HCT116 (cell line): ENCODE data around the gene DMRT2. TPM values are rescaled to one million over a fixed set of nuclear protein-coding genes. Genes with fewer than 3 reads are reported as not detected.
A peak's percentile ranks its signal among the peaks of the same experiment; 100 is the strongest.

Source experiments
- ATAC-seq: fragments of 200-7000 bp; cut with Tn5 transposase; 2 replicates; pipeline ENCODE4 v1.9.1; 2020; ENCODE audit warnings: mild to moderate bottlenecking, moderate library complexity
- BruUV-seq: library from RNA; stranded (reverse); fragments of 400-500 nt; replicated peaks from 2 replicates; lab custom pipeline; 2021; lab: Mats Ljungman, UMichigan
- CTCF ChIA-PET: fragments of 300-600 bp; sonication (Branson Sonifier 250); formaldehyde crosslinking; loops from one replicate; lab custom pipeline; 2021; ENCODE audit warnings: antibody characterized with exemption; lab: Charles Lee
- POLR2A ChIA-PET: fragments of 300-600, 350-600 bp; sonication (Branson Sonifier 250); formaldehyde crosslinking; loops from one replicate; lab custom pipeline; 2021; ENCODE audit warnings: antibody characterized with exemption; lab: Charles Lee
- RAD21 ChIA-PET, 2 experiments: fragments of 300-600 bp; sonication (Branson Sonifier 250); formaldehyde crosslinking; loops; one replicate each; lab custom pipeline; 2023; ENCODE audit warnings: low total read pairs in 2 of 2; ENCODE audit not compliant: uncharacterized antibody in 2 of 2, unreplicated experiment in 2 of 2, low non-redundant PET in 1 of 2; lab: Charles Lee
- DNase-seq: peaks from one replicate; pipeline ENCODE4 v3.0.0-alpha.2; 2010; ENCODE audit warnings: low read depth, low spot score
- H2AFZ ChIP-seq: fragments of 200-600 bp; shearing (Covaris generic), sonication (generic); 2 replicates; pipeline ENCODE4 v1.6.1; 2017; ENCODE audit warnings: low read depth, mixed run types, mixed read lengths, antibody characterized with exemption, low read length; ENCODE audit not compliant: poor library complexity, severe bottlenecking
- H3K27ac ChIP-seq: 2 replicates; pipeline ENCODE4 v1.5.1; 2012; ENCODE audit warnings: low read depth, low read length
- H3K27me3 ChIP-seq: fragments of 200-600 bp; sonication (generic); 2 replicates; pipeline ENCODE4 v1.6.1; 2016; ENCODE audit warnings: mixed run types, low read length, mixed read lengths; ENCODE audit not compliant: insufficient read depth
- H3K36me3 ChIP-seq, 2 experiments: fragments of 200-500 bp in 1 of 2; fragments of 200-600 bp in 1 of 2; sonication (Bioruptor generic) in 1 of 2; sonication (generic) in 1 of 2; 2 replicates each; pipeline versions ENCODE4 v1.5.1 to v1.6.1; 2014 to 2016; ENCODE audit warnings: low read length in 2 of 2, inconsistent platforms in 1 of 2, mixed read lengths in 1 of 2, mixed run types in 1 of 2; ENCODE audit not compliant: insufficient read depth in 2 of 2, control insufficient read depth in 1 of 2
- H3K4me1 ChIP-seq, 2 experiments: fragments of 200-600 bp in 1 of 2; sonication (generic) in 1 of 2; 2 replicates each; pipeline versions ENCODE4 v1.5.1 to v1.6.1; 2012 to 2017; ENCODE audit warnings: low read length in 2 of 2, inconsistent platforms in 1 of 2, mild to moderate bottlenecking in 1 of 2, mixed read lengths in 1 of 2, mixed run types in 1 of 2, moderate library complexity in 1 of 2; ENCODE audit not compliant: insufficient read depth in 2 of 2, control insufficient read depth in 1 of 2
- H3K4me2 ChIP-seq: fragments of 200-600 bp; sonication (generic); 2 replicates; pipeline ENCODE4 v1.6.1; 2017; ENCODE audit warnings: mixed run types, low read length, mixed read lengths
- H3K4me3 ChIP-seq, 2 experiments: fragments of 200-600 bp in 1 of 2; sonication (generic) in 1 of 2; replicated peaks in 1 of 2; 2 replicates each; pipeline ENCODE4 v1.5.1; 2011 to 2016; ENCODE audit warnings: low read length in 2 of 2, control low read depth in 1 of 2, low read depth in 1 of 2, mild to moderate bottlenecking in 1 of 2, mixed read lengths in 1 of 2, mixed run types in 1 of 2
- H3K79me2 ChIP-seq: fragments of 200-600 bp; sonication (generic); 2 replicates; pipeline ENCODE4 v1.6.1; 2017; ENCODE audit warnings: mild to moderate bottlenecking, mixed run types, low read length, moderate library complexity, mixed read lengths; ENCODE audit not compliant: insufficient read depth
- H3K9ac ChIP-seq: fragments of 200-600 bp; sonication (generic); 2 replicates; pipeline ENCODE4 v1.6.1; 2016; ENCODE audit warnings: low read length, mixed read lengths
- H3K9me2 ChIP-seq: fragments of 200-600 bp; sonication (generic), shearing (Covaris generic); 2 replicates; pipeline ENCODE4 v1.6.1; 2017; ENCODE audit warnings: mixed run types, mild to moderate bottlenecking, moderate library complexity; ENCODE audit not compliant: insufficient read depth
- H3K9me3 ChIP-seq, 2 experiments: fragments of 200-500 bp in 1 of 2; fragments of 200-600 bp in 1 of 2; sonication (Bioruptor generic) in 1 of 2; sonication (generic) in 1 of 2; 2 replicates each; pipeline ENCODE4 v1.6.1; 2014 to 2017; ENCODE audit warnings: low read length in 2 of 2, mixed read lengths in 2 of 2, inconsistent platforms in 1 of 2, low read depth in 1 of 2, mild to moderate bottlenecking in 1 of 2, mixed run types in 1 of 2, moderate library complexity in 1 of 2; ENCODE audit not compliant: control insufficient read depth in 1 of 2, insufficient read depth in 1 of 2
- H4K20me1 ChIP-seq: fragments of 200-600 bp; sonication (generic), shearing (Covaris generic); 2 replicates; pipeline ENCODE4 v1.6.1; 2017; ENCODE audit warnings: mixed run types, mild to moderate bottlenecking, moderate library complexity; ENCODE audit not compliant: insufficient read depth
- CBX3 ChIP-seq: IDR thresholded peaks from 2 replicates; pipeline ENCODE4 v1.6.1; 2012; ENCODE audit warnings: low read depth
- CEBPB ChIP-seq: IDR thresholded peaks from 2 replicates; pipeline ENCODE4 v1.6.1; 2012; ENCODE audit warnings: low read depth
- CTCF ChIP-seq, 3 experiments: fragments of 200-600 bp in 1 of 3; sonication (generic) in 1 of 3; IDR thresholded peaks in 2 of 3; conservative IDR thresholded peaks in 1 of 3; 2 replicates each; pipeline ENCODE4 v1.5.1; 2012 to 2017; ENCODE audit warnings: low read depth in 2 of 3, low read length in 2 of 3, antibody characterized with exemption in 1 of 3, borderline replicate concordance in 1 of 3, control low read depth in 1 of 3, mild to moderate bottlenecking in 1 of 3, mixed read lengths in 1 of 3, mixed run types in 1 of 3, moderate library complexity in 1 of 3; ENCODE audit not compliant: insufficient read depth in 1 of 3
- ELF1 ChIP-seq: IDR thresholded peaks from 2 replicates; pipeline ENCODE4 v1.6.1; 2012; ENCODE audit warnings: low read depth, borderline replicate concordance
- MAX ChIP-seq: IDR thresholded peaks from 2 replicates; pipeline ENCODE4 v1.6.1; 2012
- RAD21 ChIP-seq: IDR thresholded peaks from 2 replicates; pipeline ENCODE4 v1.6.1; 2012; ENCODE audit warnings: low read depth, mild to moderate bottlenecking
- REST ChIP-seq: IDR thresholded peaks from 2 replicates; pipeline ENCODE4 v1.6.1; 2012; ENCODE audit warnings: low read depth
- SIN3A ChIP-seq: IDR thresholded peaks from 2 replicates; pipeline ENCODE4 v1.6.1; 2012; ENCODE audit warnings: low read depth
- SP1 ChIP-seq: IDR thresholded peaks from 2 replicates; pipeline ENCODE4 v1.6.1; 2012; ENCODE audit warnings: low read depth
- ZFX ChIP-seq: fragments of 450-650 bp; IDR thresholded peaks from 2 replicates; pipeline ENCODE4 v1.6.1; 2017
- ZNF274 ChIP-seq: fragments of 200-500 bp; sonication (Bioruptor generic); IDR thresholded peaks from 2 replicates; pipeline ENCODE4 v1.6.1; 2014; ENCODE audit warnings: mild to moderate bottlenecking, low read depth, low read length, inconsistent platforms
- intact Hi-C: fragments of 100-400 bp; cut with micrococcal nuclease; formaldehyde crosslinking; loops from 2 replicates; pipeline ENCODE4 v1.10.0; 2022
- total RNA-seq: library from RNA; stranded (reverse); gene quantifications from one replicate; pipeline ENCODE4 v1.2.1, GENCODE V29; 2021; ENCODE audit not compliant: unreplicated experiment

Gene DMRT2
- total RNA-seq, 1 experiment from 2014 or later: 0.17 TPM

DNA sequence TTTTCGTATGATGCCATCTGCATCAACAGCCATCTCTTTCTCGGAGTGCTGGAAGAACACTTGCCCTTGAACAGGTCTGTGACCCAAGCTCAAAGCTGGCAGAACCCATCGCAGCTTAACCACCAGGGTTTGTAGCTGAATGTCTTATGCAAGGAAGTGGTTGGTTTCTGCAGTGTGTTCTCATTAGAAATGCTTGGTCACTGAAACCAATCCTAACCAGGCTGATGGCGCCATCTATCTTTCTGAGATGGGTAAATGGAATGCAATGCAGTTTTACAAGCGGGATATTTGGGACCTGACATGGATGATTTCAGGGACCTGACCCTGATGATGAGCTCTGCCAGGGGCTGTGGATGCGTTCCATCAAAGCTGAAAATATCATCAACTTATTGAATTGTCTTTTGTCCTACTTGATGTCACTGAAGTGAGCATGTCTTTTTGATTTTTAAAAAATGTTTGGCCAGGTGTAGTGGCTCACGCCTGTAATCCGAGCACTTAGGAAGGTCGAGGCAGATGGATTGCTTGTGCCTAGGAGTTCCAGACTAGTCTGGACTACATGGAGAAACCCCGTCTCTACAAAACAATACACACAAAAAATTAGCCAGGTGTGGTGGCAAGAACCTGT is 45.0 kb upstream of the DMRT2 start:
- no TSS peak for BruUV-seq
- no peaks in the 10 kb centered on the region for H3K36me3 ChIP-seq
- ChIA-PET CTCF (interaction anchor here (0.9 to 3.4 kb wide), 12 partner anchors 11 to 663 kb away, joined by 3 to 36 read pairs (median 4); no protein-coding TSS in a partner anchor), RAD21 (interaction anchor here (1.2 kb wide), 2 partner anchors 112 to 194 kb away, joined by 5 to 7 read pairs; no protein-coding TSS in a partner anchor), POLR2A (no interaction called here)
- no peaks in the 10 kb centered on the region for H4K20me1 ChIP-seq
- no peak overlapping the region for H3K9ac ChIP-seq
- TF ChIP-seq CTCF (IDR thresholded peaks at IDR 0.05 in 2 of 3, conservative IDR thresholded peaks at IDR 0.05 in 1 of 3; ENCODE audit: borderline replicate concordance in 1 of 3, insufficient read depth in 1 of 3, low read depth in 2 of 3, low read length in 2 of 3) (peak; percentile 41 to 57 (median 53); a peak in 5 of 6 replicates), ELF1 (no peak), RAD21 (peak; percentile 67), ZNF274 (no peak), SP1 (no peak)
- H3K9me3 ChIP-seq: peaks cover 0 to under 1% of the 10 kb centered on the region in 2 experiments; a peak in 1 of 4 replicates
- ATAC-seq: peak; percentile 56
- no peaks in the 10 kb centered on the region for H3K4me1 ChIP-seq
- H2AFZ ChIP-seq: no peak overlapping the region
- no peaks in the 10 kb centered on the region for H3K9me2 ChIP-seq
- H3K4me2 ChIP-seq: no peak overlapping the region
- intact Hi-C loops: loop anchor here (5.0 kb wide), 3 partner anchors 93 to 618 kb away; no protein-coding TSS in a partner anchor
- no peak overlapping the region for H3K4me3 ChIP-seq
- no peaks in the 10 kb centered on the region for H3K27me3 ChIP-seq
- DNase-seq: peak; percentile 24
- no peak overlapping the region for H3K27ac ChIP-seq
- H3K79me2 ChIP-seq: no peaks in the 10 kb centered on the region

DNA sequence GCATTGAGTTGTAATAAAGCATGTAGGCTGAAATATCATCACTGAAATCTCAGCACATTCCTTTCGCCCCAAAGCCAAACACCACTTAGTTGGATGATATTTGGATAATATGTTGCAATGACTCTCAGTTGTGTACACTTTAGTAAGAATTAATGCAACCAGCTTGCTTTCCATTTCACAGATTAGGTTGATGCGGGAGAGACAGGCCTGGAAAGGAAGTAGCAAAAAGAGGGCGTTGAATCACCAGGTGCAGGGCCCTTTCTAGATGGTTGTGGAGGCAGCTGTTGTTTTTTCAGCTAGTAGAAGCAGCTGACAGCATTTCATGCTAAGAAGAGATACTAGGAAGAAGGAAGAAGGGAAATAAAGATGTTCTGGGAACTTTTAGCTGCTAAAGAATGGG is 42.8 kb upstream of the DMRT2 start:
- ChIA-PET POLR2A (no interaction called here), RAD21 (no interaction called here), CTCF (no interaction called here)
- TF ChIP-seq MAX (no peak), CEBPB (no peak), CBX3 (no peak), SIN3A (no peak), ZFX (no peak), SP1 (no peak), REST (no peak)
- intact Hi-C loops: loop anchor here (5.0 kb wide), 3 partner anchors 95 to 620 kb away; no protein-coding TSS in a partner anchor
- H3K36me3 ChIP-seq: no peaks in the 10 kb centered on the region
- H3K9me2 ChIP-seq: no peaks in the 10 kb centered on the region
- no peaks in the 10 kb centered on the region for H3K27me3 ChIP-seq
- ATAC-seq (no peak), DNase-seq (no peak)
- H3K79me2 ChIP-seq: no peaks in the 10 kb centered on the region
- H3K4me3 ChIP-seq: no peak overlapping the region
- H3K4me2 ChIP-seq: no peak overlapping the region
- H3K9me3 ChIP-seq: no peaks in the 10 kb centered on the region
- no peak overlapping the region for H3K27ac ChIP-seq
- no peaks in the 10 kb centered on the region for H4K20me1 ChIP-seq
- BruUV-seq: no TSS peak
- no peak overlapping the region for H3K9ac ChIP-seq
- no peaks in the 10 kb centered on the region for H3K4me1 ChIP-seq
- no peak overlapping the region for H2AFZ ChIP-seq
